GM12892 (cell line): ENCODE results near the gene ACSL6.

Experiments used
- DNase-seq: peaks from one replicate; pipeline ENCODE4 v3.0.0; 2011; ENCODE audit not compliant: insufficient read length
- FAIRE-seq: peaks from 2 replicates; lab custom pipeline; 2011; peaks lifted over from hg19 to GRCh38; lab: Jason Lieb, UNC
- POLR2A ChIP-seq: IDR thresholded peaks from 2 replicates; pipeline ENCODE4 v1.6.1; 2011; ENCODE audit warnings: low read depth, low read length, control low read depth
- POLR2AphosphoS5 ChIP-seq: IDR thresholded peaks from 2 replicates; pipeline ENCODE4 v1.6.1; 2011; ENCODE audit warnings: low read depth, low read length, control low read depth
- TAF1 ChIP-seq: IDR thresholded peaks from 2 replicates; pipeline ENCODE4 v1.6.1; 2011; ENCODE audit warnings: low read depth, mild to moderate bottlenecking, control low read depth, low read length, borderline replicate concordance

Gene ACSL6

DNA sequence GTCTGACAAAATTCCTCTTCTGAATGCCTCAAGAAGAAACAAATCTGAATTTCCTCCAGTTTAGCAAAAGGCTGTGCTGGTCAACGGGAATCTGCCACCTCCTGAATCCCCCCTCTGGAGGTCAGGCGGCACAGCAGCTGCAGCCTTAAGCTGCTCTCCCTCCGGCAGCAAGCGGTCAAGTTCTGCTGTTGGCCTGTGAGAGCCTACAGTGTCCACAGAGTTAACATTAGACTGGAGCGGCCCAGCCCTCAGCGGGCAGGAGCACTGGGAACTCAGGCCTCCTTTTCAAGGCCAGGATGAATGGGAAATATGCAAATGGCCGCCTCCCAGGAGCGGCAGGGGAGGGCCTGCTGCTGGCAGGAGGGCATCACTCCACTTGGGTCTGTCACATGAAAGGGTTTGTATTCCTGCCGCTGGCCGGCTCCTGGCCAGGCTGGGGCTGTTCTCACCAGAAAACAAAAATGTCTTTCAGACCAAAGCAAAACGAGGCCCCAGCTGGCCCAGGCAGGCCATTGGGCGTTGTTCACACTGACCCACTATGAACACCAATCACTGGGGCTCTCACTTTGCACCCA is 8.2 kb downstream of the ACSL6 start:
- DNase-seq = no peak
- FAIRE-seq = no peak

GRCh38 chr5:132002757-132003156 is 8.7 kb downstream of the ACSL6 start:
- FAIRE-seq (no peak), DNase-seq (no peak)
- TF ChIP-seq POLR2A = no peak
- no peak for TF ChIP-seq POLR2AphosphoS5
- TF ChIP-seq TAF1 = no peak

More for the DNA sequence above, 8.2 kb downstream of the ACSL6 start:
- no peak for TF ChIP-seq POLR2AphosphoS5
- TF ChIP-seq TAF1 = no peak
- TF ChIP-seq POLR2A = no peak

GRCh38 chr5:132001647-132002561 is 9.6 kb downstream of the ACSL6 start:
- DNase-seq (no peak), FAIRE-seq (no peak)
- TF ChIP-seq TAF1 (no peak), POLR2AphosphoS5 (no peak), POLR2A (no peak)

- FAIRE-seq (no peak), DNase-seq (no peak)
- TF ChIP-seq POLR2A (no peak), TAF1 (no peak), POLR2AphosphoS5 (no peak)
Observed at GRCh38 chr5:132000677-132001453, 10.6 kb downstream of the ACSL6 start.

DNA sequence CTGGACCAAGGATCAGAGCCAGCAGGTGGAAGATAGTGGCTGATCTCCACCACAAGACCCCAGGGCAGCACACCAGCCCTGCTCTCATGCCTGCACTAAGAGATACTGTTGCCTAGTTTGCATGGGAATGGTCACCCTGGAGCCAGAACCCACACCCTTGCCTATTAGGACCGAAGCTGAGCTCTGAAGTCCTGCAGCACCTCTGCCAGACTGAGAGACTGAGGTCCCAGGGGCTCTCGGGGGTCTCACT is 11.3 kb downstream of the ACSL6 start:
- TF ChIP-seq POLR2AphosphoS5 (no peak), TAF1 (no peak), POLR2A (no peak)
- DNase-seq = no peak
- FAIRE-seq = no peak

GRCh38 chr5:131999441-132000240 is 11.8 kb downstream of the ACSL6 start:
- FAIRE-seq = no peak
- no peak for TF ChIP-seq POLR2AphosphoS5
- no peak for TF ChIP-seq POLR2A
- no peak for TF ChIP-seq TAF1
- no peak for DNase-seq

DNA sequence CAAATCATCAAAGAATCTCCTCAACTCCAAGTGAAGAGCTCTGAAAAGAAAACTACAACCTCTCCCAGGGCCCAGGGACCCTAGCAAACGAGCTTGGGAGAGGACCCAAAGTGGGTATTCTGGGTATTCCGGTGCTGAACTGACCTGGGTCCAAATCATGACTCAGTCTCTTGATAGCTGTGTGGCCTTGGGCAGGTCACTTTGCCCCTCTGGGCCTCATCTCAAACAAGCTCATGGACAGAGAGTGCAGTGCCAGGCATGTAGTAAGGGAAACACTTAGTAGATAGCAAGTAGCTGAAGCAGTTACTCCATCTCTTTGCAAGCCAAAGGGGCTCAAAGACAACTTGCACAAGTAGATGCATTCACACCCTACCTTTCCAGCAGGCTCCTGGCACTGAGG is 12.4 kb downstream of the ACSL6 start:
- TF ChIP-seq TAF1 (no peak), POLR2A (no peak), POLR2AphosphoS5 (no peak)
- FAIRE-seq (no peak), DNase-seq (no peak)

GRCh38 chr5:131998431-131999040 is 12.9 kb downstream of the ACSL6 start:
- no peak for DNase-seq
- TF ChIP-seq POLR2A (no peak), POLR2AphosphoS5 (no peak), TAF1 (no peak)
- FAIRE-seq = no peak

- FAIRE-seq (no peak), DNase-seq (no peak)
- TF ChIP-seq POLR2A (no peak), POLR2AphosphoS5 (no peak), TAF1 (no peak)
Observed at GRCh38 chr5:131997727-131998117, 13.7 kb downstream of the ACSL6 start.

DNA sequence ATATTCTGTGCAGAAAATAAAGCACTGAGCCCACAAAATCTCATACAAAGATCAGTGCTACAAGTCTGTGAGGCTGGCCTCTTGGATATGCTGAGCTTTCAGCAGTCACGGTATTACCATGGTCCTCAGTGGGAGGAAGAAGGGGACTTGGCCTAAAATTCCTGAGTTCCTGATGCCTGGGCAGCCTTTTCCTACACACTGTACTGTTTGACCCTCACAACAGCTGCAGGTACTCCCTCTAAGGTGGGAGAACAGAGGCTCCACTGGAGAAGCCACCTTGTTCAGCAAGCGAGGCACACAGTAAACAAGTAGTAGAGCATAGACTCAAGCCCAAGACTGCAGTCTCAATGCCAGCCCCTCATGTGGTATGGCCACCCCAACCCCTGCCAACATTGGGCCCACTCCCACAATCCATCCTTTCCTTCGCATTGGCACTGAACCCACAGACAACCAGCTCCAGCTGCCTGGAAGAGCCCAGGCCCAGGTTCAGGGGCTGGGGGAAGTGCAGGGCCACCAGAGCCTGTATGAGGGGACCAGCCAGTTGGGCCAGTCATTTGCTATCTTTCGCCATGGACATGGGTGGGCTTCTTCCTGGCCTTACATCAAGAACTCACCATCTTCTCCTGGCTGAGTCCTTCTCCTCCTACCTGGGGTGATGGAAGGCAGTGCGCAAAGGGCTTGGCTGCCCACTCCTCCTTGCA is 14.3 kb downstream of the ACSL6 start:
- TF ChIP-seq POLR2A (no peak), POLR2AphosphoS5 (no peak), TAF1 (no peak)
- FAIRE-seq (no peak), DNase-seq (no peak)
